A673 (cell line): ENCODE data around the gene DNA2. TPM values are rescaled to one million over a fixed set of nuclear protein-coding genes. Genes with fewer than 3 reads are reported as not detected.
A peak's percentile ranks its signal among the peaks of the same experiment; 100 is the strongest.
"Not testable (repeated sequence)": the region's sequence is repeated elsewhere in the genome, so short reads cannot be mapped to it uniquely, and the experiment has no call there.

Experiments used
- BruUV-seq: library from RNA; stranded (reverse); fragments of 400-500 nt; replicated peaks from 2 replicates; lab custom pipeline; 2021; lab: Mats Ljungman, UMichigan
- CTCF ChIA-PET: fragments of 300-600 bp; sonication (Branson Sonifier 250); formaldehyde crosslinking; loops from one replicate; lab custom pipeline; 2022; ENCODE audit warnings: antibody characterized with exemption; lab: Charles Lee
- POLR2A ChIA-PET: fragments of 300-600 bp; sonication (Branson Sonifier 250); formaldehyde crosslinking; loops from one replicate; lab custom pipeline; 2022; ENCODE audit warnings: antibody characterized with exemption; ENCODE audit not compliant: low non-redundant PET; lab: Charles Lee
- DNase-seq: peaks from one replicate; pipeline ENCODE4 v3.0.0-alpha.2; 2015; ENCODE audit warnings: low spot score
- H3K27ac ChIP-seq: fragments of 200-600 bp; sonication (generic); 2 replicates; pipeline ENCODE4 v1.5.1; 2016; ENCODE audit warnings: mixed run types, low read depth, mild to moderate bottlenecking, mixed read lengths, antibody characterized with exemption, low read length; ENCODE audit not compliant: poor library complexity, severe bottlenecking
- H3K27me3 ChIP-seq: fragments of 200-600 bp; sonication (generic); replicated peaks from 2 replicates; pipeline ENCODE4 v1.6.1; 2017; ENCODE audit warnings: mixed run types, low read depth, mild to moderate bottlenecking, mixed read lengths, antibody characterized with exemption, low read length; ENCODE audit not compliant: insufficient read depth, poor library complexity
- H3K36me3 ChIP-seq: fragments of 200-600 bp; sonication (generic); 2 replicates; pipeline ENCODE4 v1.6.1; 2016; ENCODE audit warnings: mixed run types, mild to moderate bottlenecking, mixed read lengths, antibody characterized with exemption, low read length; ENCODE audit not compliant: insufficient read depth, poor library complexity, severe bottlenecking
- H3K4me1 ChIP-seq: fragments of 200-600 bp; sonication (generic); 2 replicates; pipeline ENCODE4 v1.6.1; 2017; ENCODE audit warnings: mixed run types, mild to moderate bottlenecking, mixed read lengths, antibody characterized with exemption, low read length; ENCODE audit not compliant: insufficient read depth, poor library complexity, severe bottlenecking
- H3K4me3 ChIP-seq: fragments of 200-600 bp; sonication (generic); 2 replicates; pipeline ENCODE4 v1.5.1; 2016; ENCODE audit warnings: low read depth, mixed run types, mild to moderate bottlenecking, mixed read lengths, low read length; ENCODE audit not compliant: poor library complexity, severe bottlenecking
- H3K9me3 ChIP-seq: fragments of 200-600 bp; sonication (generic); 2 replicates; pipeline ENCODE4 v1.6.1; 2016; ENCODE audit warnings: mixed run types, low read depth, mild to moderate bottlenecking, mixed read lengths, antibody characterized with exemption, low read length; ENCODE audit not compliant: poor library complexity, severe bottlenecking
- EZH2 ChIP-seq: fragments of 200-600 bp; sonication (generic); IDR thresholded peaks from 2 replicates; pipeline ENCODE4 v1.6.1; 2017; ENCODE audit warnings: borderline replicate concordance, low read depth, mild to moderate bottlenecking, mixed read lengths, antibody characterized with exemption, low read length; ENCODE audit not compliant: poor library complexity, severe bottlenecking
- intact Hi-C: fragments of 100-400 bp; cut with micrococcal nuclease; formaldehyde crosslinking; loops from one replicate; pipeline ENCODE4 v1.10.0; 2022; ENCODE audit not compliant: unreplicated experiment
- total RNA-seq: library from RNA; stranded (reverse); gene quantifications from 2 replicates; pipeline ENCODE4 v1.2.3, GENCODE V29; 2021
- TF ChIP-seq, protein P1 (sequence below): fragments of 300-800, 200-600 bp; sonication (generic); conservative IDR thresholded peaks from 2 replicates; pipeline ENCODE4 v1.5.1; 2017; ENCODE audit warnings: low read depth, mild to moderate bottlenecking, antibody characterized with exemption, low read length, moderate library complexity, mixed read lengths

Gene DNA2
- total RNA-seq, 1 experiment from 2014 or later = 48.7 TPM

DNA sequence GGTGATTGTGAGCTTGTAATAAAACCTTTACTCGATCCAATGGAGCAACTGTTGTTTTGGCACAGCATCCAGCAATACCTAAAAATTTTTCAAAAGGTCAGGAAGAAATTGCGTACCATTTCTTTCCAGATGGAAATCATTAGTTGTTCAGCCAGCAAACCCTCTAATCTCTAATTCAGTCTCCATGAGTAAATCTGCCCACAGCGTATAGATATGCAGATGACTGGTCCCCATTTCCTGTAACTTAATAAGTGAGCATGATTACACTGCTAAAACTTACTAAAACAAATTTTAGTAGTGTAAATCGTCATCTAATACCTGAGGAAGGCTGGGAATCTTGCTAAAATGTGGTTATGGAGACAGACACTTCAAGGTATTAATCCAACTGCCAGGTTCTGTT lies 45.0 kb upstream of the DNA2 start:
- Histone ChIP-seq H3K27ac (no peak overlapping the region), H3K4me3 (no peak overlapping the region), H3K36me3 (no peaks in the 10 kb centered on the region), H3K4me1 (peaks cover 8% of the 10 kb centered on the region), H3K27me3 (no peaks in the 10 kb centered on the region), H3K9me3 (no peaks in the 10 kb centered on the region)
- DNase-seq = peak; percentile 25
- ChIA-PET POLR2A (no interaction called here), CTCF (no interaction called here)
- intact Hi-C loops = no loop called here
- TF ChIP-seq, protein P1, sequence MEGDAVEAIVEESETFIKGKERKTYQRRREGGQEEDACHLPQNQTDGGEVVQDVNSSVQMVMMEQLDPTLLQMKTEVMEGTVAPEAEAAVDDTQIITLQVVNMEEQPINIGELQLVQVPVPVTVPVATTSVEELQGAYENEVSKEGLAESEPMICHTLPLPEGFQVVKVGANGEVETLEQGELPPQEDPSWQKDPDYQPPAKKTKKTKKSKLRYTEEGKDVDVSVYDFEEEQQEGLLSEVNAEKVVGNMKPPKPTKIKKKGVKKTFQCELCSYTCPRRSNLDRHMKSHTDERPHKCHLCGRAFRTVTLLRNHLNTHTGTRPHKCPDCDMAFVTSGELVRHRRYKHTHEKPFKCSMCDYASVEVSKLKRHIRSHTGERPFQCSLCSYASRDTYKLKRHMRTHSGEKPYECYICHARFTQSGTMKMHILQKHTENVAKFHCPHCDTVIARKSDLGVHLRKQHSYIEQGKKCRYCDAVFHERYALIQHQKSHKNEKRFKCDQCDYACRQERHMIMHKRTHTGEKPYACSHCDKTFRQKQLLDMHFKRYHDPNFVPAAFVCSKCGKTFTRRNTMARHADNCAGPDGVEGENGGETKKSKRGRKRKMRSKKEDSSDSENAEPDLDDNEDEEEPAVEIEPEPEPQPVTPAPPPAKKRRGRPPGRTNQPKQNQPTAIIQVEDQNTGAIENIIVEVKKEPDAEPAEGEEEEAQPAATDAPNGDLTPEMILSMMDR = no peak
- no TSS peak for BruUV-seq

DNA sequence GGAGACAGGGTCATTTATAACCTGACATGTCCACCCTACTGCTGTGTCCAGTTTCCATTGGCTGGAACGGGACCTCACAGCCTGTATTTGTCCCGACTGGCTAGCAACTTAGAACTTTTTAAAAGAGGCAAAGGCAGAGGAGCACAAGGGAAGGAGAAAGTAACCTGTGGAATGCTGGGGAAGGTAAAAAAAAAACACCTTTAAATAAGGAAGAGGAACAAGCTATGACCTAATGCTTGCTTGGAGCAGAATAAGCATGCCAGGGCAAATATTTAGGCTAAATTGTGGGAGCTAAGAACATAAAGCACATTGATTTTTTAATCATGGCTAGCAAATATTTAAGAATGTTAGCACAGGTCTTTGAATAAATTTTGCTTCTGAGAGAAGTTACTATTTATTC lies 44.4 kb upstream of the DNA2 start:
- H3K36me3 ChIP-seq, H3K4me1 ChIP-seq, H3K27me3 ChIP-seq, DNase-seq, H3K4me3 ChIP-seq, intact Hi-C loops, CTCF ChIA-PET, H3K27ac ChIP-seq, POLR2A ChIA-PET, BruUV-seq, H3K9me3 ChIP-seq: not testable (repeated sequence)

DNA sequence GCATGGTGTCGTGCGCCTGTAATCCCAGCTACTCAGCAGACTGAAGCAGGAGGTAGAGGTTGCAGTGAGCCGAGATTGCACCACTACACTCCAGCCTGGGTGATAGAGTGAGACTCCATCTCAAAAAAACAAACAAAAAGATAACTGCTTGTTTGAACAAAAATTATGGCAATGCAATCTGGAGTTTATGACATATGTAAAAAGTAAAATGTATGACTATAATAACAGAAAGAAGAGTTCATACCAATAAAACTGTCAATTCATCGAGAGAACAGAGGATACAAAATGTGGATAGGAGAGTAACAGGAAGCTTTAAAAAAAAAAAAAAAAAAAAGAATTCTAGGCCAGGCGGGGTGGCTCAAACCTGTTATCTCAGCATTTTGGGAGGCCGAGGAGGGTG lies 36.3 kb upstream of the DNA2 start:
- H3K4me3 ChIP-seq = no peak overlapping the region
- no peaks in the 10 kb centered on the region for H3K36me3 ChIP-seq
- POLR2A ChIA-PET = interaction anchor here (0.7 kb wide), 1 partner anchor 10 kb away, joined by 3 read pairs; no protein-coding TSS in a partner anchor
- BruUV-seq = no TSS peak
- no peaks in the 10 kb centered on the region for H3K27me3 ChIP-seq
- TF ChIP-seq EZH2 = no peak
- TF ChIP-seq, protein P1 = no peak
- H3K9me3 ChIP-seq = no peaks in the 10 kb centered on the region
- no peak for DNase-seq
- CTCF ChIA-PET = interaction anchor here (0.6 kb wide), 1 partner anchor 37 kb away, joined by 5 read pairs; no protein-coding TSS in a partner anchor
- intact Hi-C loops = no loop called here
- no peaks in the 10 kb centered on the region for H3K4me1 ChIP-seq
- no peak overlapping the region for H3K27ac ChIP-seq

DNA sequence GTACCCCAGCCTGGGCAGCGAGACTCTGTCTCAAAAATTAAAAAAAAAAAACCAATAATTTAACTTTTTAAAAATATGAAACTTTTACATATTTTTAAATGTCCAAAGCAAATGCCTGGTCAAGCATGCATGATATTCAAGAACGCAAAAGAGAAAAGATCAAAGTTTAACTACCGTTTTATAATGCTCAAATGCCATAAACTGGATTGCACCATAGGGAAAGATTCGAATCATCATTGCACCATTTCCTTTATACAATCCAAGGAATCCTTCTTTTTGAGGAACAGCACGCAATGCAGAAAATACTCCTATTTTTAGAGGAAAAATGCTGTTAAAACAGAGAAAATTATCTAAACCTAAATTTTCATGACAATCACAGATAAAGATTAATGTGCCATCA lies 34.6 kb upstream of the DNA2 start:
- H3K36me3 ChIP-seq = no peaks in the 10 kb centered on the region
- no peaks in the 10 kb centered on the region for H3K4me1 ChIP-seq
- ChIA-PET POLR2A (no interaction called here), CTCF (no interaction called here)
- H3K27ac ChIP-seq = no peak overlapping the region
- TF ChIP-seq, protein P1 = no peak
- no peak for TF ChIP-seq EZH2
- H3K9me3 ChIP-seq = no peaks in the 10 kb centered on the region
- intact Hi-C loops = no loop called here
- no peak for DNase-seq
- no peak overlapping the region for H3K4me3 ChIP-seq
- no TSS peak for BruUV-seq
- H3K27me3 ChIP-seq = no peaks in the 10 kb centered on the region
